Vagina (tissue), 2 donors: ENCODE measurements around the gene TERT. TPM values are rescaled to one million over a fixed set of nuclear protein-coding genes. Genes with fewer than 3 reads are reported as not detected.
"Not testable (repeated sequence)": the region's sequence is repeated elsewhere in the genome, so short reads cannot be mapped to it uniquely, and the experiment has no call there.

Experiments used
- DNase-seq, 2 donors: peaks; one replicate each; pipeline ENCODE4 v3.0.0-alpha.2; 2017; ENCODE audit errors: extremely low spot score in 2 of 2
- H3K27ac ChIP-seq: fragments of 200-600 bp; sonication (generic); one replicate; pipeline ENCODE4 v1.5.1; 2019
- H3K27me3 ChIP-seq: fragments of 200-600 bp; sonication (generic); one replicate; pipeline ENCODE4 v1.5.1; 2019
- H3K36me3 ChIP-seq, 2 donors: fragments of 200-600 bp; sonication (generic); one replicate each; pipeline ENCODE4 v1.5.1; 2017 to 2019
- H3K4me1 ChIP-seq: fragments of 200-600 bp; sonication (generic); one replicate; pipeline ENCODE4 v1.5.1; 2019
- H3K4me3 ChIP-seq, 2 donors: fragments of 200-600 bp; sonication (generic); 1 replicate in 1 of 2; 2 replicates in 1 of 2; pipeline ENCODE4 v1.5.1; 2016 to 2019
- H3K9me3 ChIP-seq: fragments of 200-600 bp; sonication (generic); one replicate; pipeline ENCODE4 v1.5.1; 2019
- CTCF ChIP-seq, 3 experiments: fragments of 450-650 bp in 2 of 3; fragments of 200-600 bp in 1 of 3; sonication (generic) in 1 of 3; IDR thresholded peaks; one replicate each; pipeline ENCODE4 v1.5.1; 2017 to 2019; ENCODE audit warnings: antibody characterized with exemption in 3 of 3, mild to moderate bottlenecking in 2 of 3, moderate library complexity in 2 of 3
- POLR2A ChIP-seq, 2 donors: fragments of 450-650 bp; IDR thresholded peaks; one replicate each; pipeline ENCODE4 v1.6.1; 2017; ENCODE audit warnings: antibody characterized with exemption in 2 of 2, mild to moderate bottlenecking in 2 of 2, moderate library complexity in 2 of 2
- POLR2AphosphoS5 ChIP-seq, 2 donors: sonication (generic); formaldehyde crosslinking; IDR thresholded peaks; one replicate each; pipeline ENCODE4 v1.9.0; 2017; ENCODE audit warnings: antibody characterized with exemption in 2 of 2, mild to moderate bottlenecking in 2 of 2, low read depth in 1 of 2; ENCODE audit not compliant: insufficient read depth in 1 of 2
- intact Hi-C: fragments of 100-400 bp; cut with DNase I; formaldehyde crosslinking; loops from one replicate; pipeline ENCODE4 v1.15.1; 2023
- total RNA-seq: library from RNA; depleted of rRNA; stranded (reverse); fragments of >200 nt; gene quantifications from one replicate; pipeline ENCODE4 v1.2.3, GENCODE V29; 2016

TERT gene
- total RNA-seq, 1 donor from 2014 or later: not detected

- Histone ChIP-seq H3K27ac (no peak overlapping the region), H3K4me3 (no peak overlapping the region), H3K4me1 (peaks cover 3% of the 10 kb centered on the region), H3K9me3 (no peaks in the 10 kb centered on the region), H3K36me3 (peaks cover 0 to 71% of the 10 kb centered on the region in 2 donors), H3K27me3 (no peaks in the 10 kb centered on the region)
- intact Hi-C loops: no loop called here
- no peak for TF ChIP-seq CTCF (IDR thresholded peaks at IDR 0.05)
- no peak for TF ChIP-seq POLR2AphosphoS5 (IDR thresholded peaks at IDR 0.05; ENCODE audit: insufficient read depth in 1 of 2, low read depth in 1 of 2)
- TF ChIP-seq POLR2A (IDR thresholded peaks at IDR 0.05): no peak
- no peak for DNase-seq
These were observed 39.1 kb upstream of the TERT start for GRCh38 chr5:1333986-1334385.

GRCh38 chr5:1333286-1333685 is 38.4 kb upstream of the TERT start:
- peaks cover 0 to 66% of the 10 kb centered on the region in 2 donors for H3K36me3 ChIP-seq
- DNase-seq, H3K4me3 ChIP-seq, intact Hi-C loops, H3K27me3 ChIP-seq, H3K9me3 ChIP-seq, H3K4me1 ChIP-seq, H3K27ac ChIP-seq: not testable (repeated sequence)

- Histone ChIP-seq H3K36me3 (peaks cover 0 to 59% of the 10 kb centered on the region in 2 donors), H3K4me3 (no peak overlapping the region), H3K4me1 (peaks cover 6% of the 10 kb centered on the region), H3K27ac (no peak overlapping the region), H3K9me3 (no peaks in the 10 kb centered on the region), H3K27me3 (no peaks in the 10 kb centered on the region)
- intact Hi-C loops: no loop called here
- no peak for DNase-seq
- TF ChIP-seq POLR2A (IDR thresholded peaks at IDR 0.05) (no peak), POLR2AphosphoS5 (IDR thresholded peaks at IDR 0.05; ENCODE audit: insufficient read depth in 1 of 2, low read depth in 1 of 2) (no peak), CTCF (IDR thresholded peaks at IDR 0.05) (no peak)
These were observed 37.7 kb upstream of the TERT start for GRCh38 chr5:1332461-1333001.

GRCh38 chr5:1331861-1332405 is 37.1 kb upstream of the TERT start:
- Histone ChIP-seq H3K36me3 (peaks cover 0 to 53% of the 10 kb centered on the region in 2 donors), H3K4me3 (no peak overlapping the region), H3K27ac (no peak overlapping the region), H3K9me3 (no peaks in the 10 kb centered on the region), H3K4me1 (peaks cover 8% of the 10 kb centered on the region), H3K27me3 (no peaks in the 10 kb centered on the region)
- DNase-seq: no peak
- no peak for TF ChIP-seq POLR2AphosphoS5 (IDR thresholded peaks at IDR 0.05; ENCODE audit: insufficient read depth in 1 of 2, low read depth in 1 of 2)
- TF ChIP-seq CTCF (IDR thresholded peaks at IDR 0.05): no peak
- no peak for TF ChIP-seq POLR2A (IDR thresholded peaks at IDR 0.05)
- intact Hi-C loops: no loop called here

- no peaks in the 10 kb centered on the region for H3K9me3 ChIP-seq
- no peaks in the 10 kb centered on the region for H3K27me3 ChIP-seq
- no peak overlapping the region for H3K27ac ChIP-seq
- DNase-seq: no peak
- H3K4me3 ChIP-seq: no peak overlapping the region
- intact Hi-C loops: no loop called here
- TF ChIP-seq POLR2AphosphoS5 (IDR thresholded peaks at IDR 0.05; ENCODE audit: insufficient read depth in 1 of 2, low read depth in 1 of 2) (no peak), POLR2A (IDR thresholded peaks at IDR 0.05) (no peak), CTCF (IDR thresholded peaks at IDR 0.05) (no peak)
- peaks cover 8% of the 10 kb centered on the region for H3K4me1 ChIP-seq
- peaks cover 0 to 45% of the 10 kb centered on the region in 2 donors for H3K36me3 ChIP-seq
These were observed 36.3 kb upstream of the TERT start for GRCh38 chr5:1330847-1331831.
